HEK293 (cell line): ENCODE results near the gene LRRC10B.
A peak's percentile ranks its signal among the peaks of the same experiment; 100 is the strongest.

Source experiments
- CTCF ChIA-PET: fragments of 350-600 bp; formaldehyde crosslinking; extraction: SDS; loops from one replicate; lab custom pipeline; 2021; ENCODE audit warnings: antibody characterized with exemption; lab: Yijun Ruan, JAX
- POLR2A ChIA-PET: fragments of 300-600 bp; formaldehyde crosslinking; extraction: SDS; loops from one replicate; lab custom pipeline; 2020; ENCODE audit warnings: antibody characterized with exemption, inconsistent platforms; lab: Yijun Ruan, JAX
- H3K27ac ChIP-seq: fragments of 200-500 bp; sonication (Bioruptor generic); 2 replicates; pipeline ENCODE4 v1.5.1; 2014; ENCODE audit warnings: low read depth, low read length, control low read depth, inconsistent platforms; ENCODE audit errors: extremely low read depth
- H3K36me3 ChIP-seq, 2 experiments: fragments of 200-500 bp in 1 of 2; sonication (Bioruptor generic) in 1 of 2; 1 replicate in 1 of 2; 2 replicates in 1 of 2; pipeline ENCODE4 v1.5.1; 2014 to 2017; ENCODE audit warnings: inconsistent platforms in 2 of 2, low read length in 2 of 2; ENCODE audit not compliant: control insufficient read depth in 2 of 2, insufficient read depth in 1 of 2
- H3K4me1 ChIP-seq: fragments of 200-500 bp; sonication (Bioruptor generic); 2 replicates; pipeline ENCODE4 v1.5.1; 2014; ENCODE audit warnings: mild to moderate bottlenecking, low read length, inconsistent platforms; ENCODE audit not compliant: control insufficient read depth, insufficient read depth
- H3K4me3 ChIP-seq: 2 replicates; pipeline ENCODE4 v1.5.1; 2011; ENCODE audit warnings: low read depth, mild to moderate bottlenecking, control low read depth, low read length, moderate library complexity
- H3K9me3 ChIP-seq: fragments of 200-500 bp; sonication (Bioruptor generic); 2 replicates; pipeline ENCODE4 v1.5.1; 2014; ENCODE audit warnings: low read depth, low read length, inconsistent platforms; ENCODE audit not compliant: control insufficient read depth, insufficient read depth
- HOXC10 ChIP-seq: sonication (generic); formaldehyde crosslinking; IDR thresholded peaks from 2 replicates; pipeline ENCODE4 v1.8.1; 2023; ENCODE audit warnings: mild to moderate bottlenecking, missing genetic modification reagents
- KLF1 ChIP-seq: fragments of 450-650 bp; formaldehyde crosslinking; IDR thresholded peaks from 2 replicates; pipeline ENCODE4 v1.5.1; 2016; ENCODE audit warnings: missing biosample characterization, missing genetic modification characterization
- KLF7 ChIP-seq: fragments of 450-650 bp; formaldehyde crosslinking; IDR thresholded peaks from 2 replicates; pipeline ENCODE4 v1.5.1; 2016; ENCODE audit warnings: missing biosample characterization, missing genetic modification characterization, borderline replicate concordance
- KLF8 ChIP-seq: fragments of 450-650 bp; formaldehyde crosslinking; IDR thresholded peaks from 2 replicates; pipeline ENCODE4 v1.5.1; 2016; ENCODE audit warnings: missing biosample characterization, missing genetic modification characterization
- MYNN ChIP-seq: fragments of 450-650 bp; formaldehyde crosslinking; IDR thresholded peaks from 2 replicates; pipeline ENCODE4 v1.5.1; 2016; ENCODE audit warnings: missing biosample characterization, missing genetic modification characterization, borderline replicate concordance
- OSR2 ChIP-seq: fragments of 450-650 bp; formaldehyde crosslinking; IDR thresholded peaks from 2 replicates; pipeline ENCODE4 v1.5.1; 2016; ENCODE audit warnings: missing biosample characterization, missing genetic modification characterization
- PRDM1 ChIP-seq: fragments of 450-650 bp; formaldehyde crosslinking; IDR thresholded peaks from 2 replicates; pipeline ENCODE4; 2016; ENCODE audit warnings: missing biosample characterization, missing genetic modification characterization
- SETDB1 ChIP-seq: IDR thresholded peaks from one replicate; pipeline ENCODE4 v1.6.1; 2017; ENCODE audit warnings: mild to moderate bottlenecking, low read length, moderate library complexity, mixed read lengths; ENCODE audit not compliant: insufficient read length
- SP3 ChIP-seq: fragments of 450-650 bp; formaldehyde crosslinking; IDR thresholded peaks from 2 replicates; pipeline ENCODE4 v1.5.1; 2016; ENCODE audit warnings: missing biosample characterization, missing genetic modification characterization
- YY1 ChIP-seq: fragments of 450-650 bp; formaldehyde crosslinking; IDR thresholded peaks from 2 replicates; pipeline ENCODE4 v1.5.1; 2018; ENCODE audit warnings: missing biosample characterization, missing genetic modification characterization
- ZBTB10 ChIP-seq: fragments of 450-650 bp; formaldehyde crosslinking; IDR thresholded peaks from 2 replicates; pipeline ENCODE4 v1.5.1; 2016; ENCODE audit warnings: missing biosample characterization, missing genetic modification characterization
- ZBTB11 ChIP-seq: fragments of 450-650 bp; formaldehyde crosslinking; conservative IDR thresholded peaks from 2 replicates; pipeline ENCODE4 v1.5.1; 2016; ENCODE audit warnings: low read depth, missing biosample characterization, missing genetic modification characterization
- ZNF10 ChIP-seq: fragments of 450-650 bp; formaldehyde crosslinking; IDR thresholded peaks from 2 replicates; pipeline ENCODE4 v1.5.1; 2017; ENCODE audit warnings: missing biosample characterization, missing genetic modification characterization
- ZNF133 ChIP-seq: fragments of 450-650 bp; formaldehyde crosslinking; IDR thresholded peaks from 2 replicates; pipeline ENCODE4 v1.5.1; 2016; ENCODE audit warnings: missing biosample characterization, missing genetic modification characterization
- ZNF138 ChIP-seq: fragments of 450-650 bp; formaldehyde crosslinking; IDR thresholded peaks from 2 replicates; pipeline ENCODE4 v1.5.1; 2016; ENCODE audit warnings: missing biosample characterization, missing genetic modification characterization, borderline replicate concordance
- ZNF157 ChIP-seq: fragments of 450-650 bp; formaldehyde crosslinking; IDR thresholded peaks from 2 replicates; pipeline ENCODE4 v1.5.1; 2016; ENCODE audit warnings: missing biosample characterization, missing genetic modification characterization
- ZNF174 ChIP-seq: fragments of 450-650 bp; formaldehyde crosslinking; IDR thresholded peaks from 2 replicates; pipeline ENCODE4 v1.5.0; 2017; ENCODE audit warnings: missing biosample characterization, mild to moderate bottlenecking, missing genetic modification characterization
- ZNF223 ChIP-seq: fragments of 450-650 bp; formaldehyde crosslinking; IDR thresholded peaks from 2 replicates; pipeline ENCODE4 v1.5.1; 2016; ENCODE audit warnings: missing biosample characterization, missing genetic modification characterization
- ZNF280D ChIP-seq: fragments of 450-650 bp; formaldehyde crosslinking; IDR thresholded peaks from 2 replicates; pipeline ENCODE4 v1.5.1; 2016; ENCODE audit warnings: missing biosample characterization, missing genetic modification characterization
- ZNF335 ChIP-seq: fragments of 450-650 bp; formaldehyde crosslinking; conservative IDR thresholded peaks from 2 replicates; pipeline ENCODE4 v1.5.1; 2016; ENCODE audit warnings: missing biosample characterization, missing genetic modification characterization
- ZNF341 ChIP-seq: fragments of 450-650 bp; formaldehyde crosslinking; IDR thresholded peaks from 2 replicates; pipeline ENCODE4; 2016; ENCODE audit warnings: low read depth, missing biosample characterization, missing genetic modification characterization
- ZNF350 ChIP-seq: fragments of 450-650 bp; formaldehyde crosslinking; IDR thresholded peaks from 2 replicates; pipeline ENCODE4 v1.5.0; 2017; ENCODE audit warnings: missing biosample characterization, mild to moderate bottlenecking, missing genetic modification characterization
- ZNF391 ChIP-seq: fragments of 450-650 bp; formaldehyde crosslinking; IDR thresholded peaks from 2 replicates; pipeline ENCODE4 v1.5.1; 2016; ENCODE audit warnings: low read depth, missing biosample characterization, missing genetic modification characterization, borderline replicate concordance
- ZNF660 ChIP-seq: fragments of 450-650 bp; IDR thresholded peaks from 2 replicates; pipeline ENCODE4 v1.5.1; 2018; ENCODE audit warnings: missing biosample characterization, mild to moderate bottlenecking, missing genetic modification characterization
- ZNF704 ChIP-seq: fragments of 450-650 bp; formaldehyde crosslinking; IDR thresholded peaks from 2 replicates; pipeline ENCODE4 v1.5.1; 2016; ENCODE audit warnings: missing biosample characterization, missing genetic modification characterization
- ZNF76 ChIP-seq: fragments of 450-650 bp; formaldehyde crosslinking; IDR thresholded peaks from 2 replicates; pipeline ENCODE4; 2016; ENCODE audit warnings: low read depth, missing biosample characterization, missing genetic modification characterization, borderline replicate concordance
- ZNF768 ChIP-seq: fragments of 450-650 bp; formaldehyde crosslinking; IDR thresholded peaks from 2 replicates; pipeline ENCODE4 v1.5.1; 2018; ENCODE audit warnings: missing biosample characterization, mild to moderate bottlenecking, missing genetic modification characterization
- ZSCAN30 ChIP-seq: fragments of 450-650 bp; IDR thresholded peaks from 2 replicates; pipeline ENCODE4 v1.5.1; 2018; ENCODE audit warnings: missing biosample characterization, mild to moderate bottlenecking, missing genetic modification characterization, moderate library complexity

LRRC10B gene

GRCh38 chr11:61507962-61508861 is at the start of gene LRRC10B:
Gene LRRC10B (plus strand): TSS chr11:61508749. CDS start chr11:61508999, 250 bp downstream.
- POLR2A ChIA-PET = interaction anchor here (0.7 to 0.8 kb wide), 2 partner anchors 19 to 30 kb away, joined by 3 read pairs; no protein-coding TSS in a partner anchor
- CTCF ChIA-PET = interaction anchor here (0.6 to 17.2 kb wide), 13 partner anchors 8 to 1983 kb away, joined by 3 to 325 read pairs (median 4); a partner anchor contains a TSS
- H3K4me1 ChIP-seq = no peaks in the 10 kb centered on the region
- H3K27ac ChIP-seq = no peak within 1 kb of the TSS
- no peaks in the 10 kb centered on the region for H3K9me3 ChIP-seq
- H3K4me3 ChIP-seq = peak within 1 kb of the TSS; percentile 26
- H3K36me3 ChIP-seq = no peaks in the 10 kb centered on the region
- TF ChIP-seq HOXC10 (CRISPR knock-in tag) (no peak), ZNF157 (tag by site-specific recombination) (no peak), ZNF76 (tag by site-specific recombination) (no peak), ZBTB10 (tag by site-specific recombination) (no peak), ZNF10 (tag by site-specific recombination) (peak; percentile 75), ZNF223 (tag by site-specific recombination) (no peak), OSR2 (tag by site-specific recombination) (no peak), ZNF391 (tag by site-specific recombination) (no peak), ZNF280D (tag by site-specific recombination) (no peak), ZSCAN30 (no peak), KLF8 (tag by site-specific recombination) (peak; percentile 49; the same call in 1 of the 2 replicates), ZBTB11 (tag by site-specific recombination) (no peak), KLF1 (tag by site-specific recombination) (peak; percentile 84), SETDB1 (no peak), PRDM1 (tag by site-specific recombination) (no peak), YY1 (tag by site-specific recombination) (no peak), ZNF341 (tag by site-specific recombination) (peak; percentile 45), ZNF335 (tag by site-specific recombination) (peak; percentile 56), KLF7 (tag by site-specific recombination) (no peak), ZNF704 (tag by site-specific recombination) (no peak), ZNF768 (tag by site-specific recombination) (no peak), ZNF350 (tag by site-specific recombination) (no peak), ZNF138 (tag by site-specific recombination) (no peak), MYNN (tag by site-specific recombination) (peak; percentile 66; the same call in 1 of the 2 replicates), SP3 (tag by site-specific recombination) (peak; percentile 84), ZNF660 (tag by site-specific recombination) (no peak), ZNF133 (tag by site-specific recombination) (no peak), ZNF174 (tag by site-specific recombination) (no peak)
